ENCODE measurements around the gene HNRNPF. TPM values are rescaled to one million over a fixed set of nuclear protein-coding genes. Genes with fewer than 3 reads are reported as not detected.

Gene HNRNPF
- total and polyA plus RNA-seq, 2 donors (not counting 3 experiments of a cell fraction or from before 2014, with no cell fraction given), result 144 to 230 TPM

GRCh38 chr10:43336641-43337318, 72.2 kb downstream of the HNRNPF start:
- H3K9me3 ChIP-seq (replicated peaks; ENCODE audit: control insufficient read depth, insufficient read depth, low read length), result no peaks in the 10 kb centered on the region
- POLR2A ChIA-PET, result no interaction called here
- H3K27ac ChIP-seq (ENCODE audit: insufficient read depth, low read depth, low read length), result no peak overlapping the region
- FAIRE-seq (no peak), DNase-seq (ENCODE audit: low read depth, low spot score) (no peak)
- no peaks in the 10 kb centered on the region for H3K79me2 ChIP-seq (ENCODE audit: control insufficient read depth, insufficient read depth, low read length)
- dilution Hi-C loops (cut with MboI; ENCODE audit: extremely low pct_ligation_motif_present, low sequenced_read_pairs) (no loop called here), intact Hi-C loops (cut with micrococcal nuclease) (no loop called here)
- H3K4me1 ChIP-seq (ENCODE audit: control insufficient read depth, extremely low read depth, insufficient read depth, low read length), result no peaks in the 10 kb centered on the region
- no peaks in the 10 kb centered on the region for H3K27me3 ChIP-seq (ENCODE audit: control insufficient read depth in 2 of 2, insufficient read depth in 2 of 2, low read length in 2 of 2)
- no peaks in the 10 kb centered on the region for H4K20me1 ChIP-seq (replicated peaks; ENCODE audit: control insufficient read depth, extremely low read depth, insufficient read depth, low read length)
- CTCF ChIA-PET, result interaction anchor here (1.2 kb wide), 1 partner anchor 10 kb away, joined by 4 read pairs; no protein-coding TSS in a partner anchor
- no peaks in the 10 kb centered on the region for H3K9me1 ChIP-seq (replicated peaks; ENCODE audit: control insufficient read depth, extremely low read depth, insufficient read depth, low read length)
- TF ChIP-seq MAX (IDR thresholded peaks at IDR 0.05; ENCODE audit: insufficient read depth, insufficient read length), result no peak
- no peak overlapping the region for H3K4me3 ChIP-seq (replicated peaks in 1 of 3; ENCODE audit: insufficient read depth in 1 of 3, low read depth in 1 of 3, low read length in 3 of 3)
- no TSS peak for BruUV-seq (replicated peaks)
- H3K9ac ChIP-seq (replicated peaks; ENCODE audit: extremely low read depth, insufficient read depth, low read length), result no peak overlapping the region
- H3K4me2 ChIP-seq (ENCODE audit: insufficient read depth, low read length), result no peak overlapping the region
- H3K36me3 ChIP-seq (ENCODE audit: control insufficient read depth in 2 of 2, extremely low read depth in 1 of 2, insufficient read depth in 2 of 2, low read length in 2 of 2), result no peaks in the 10 kb centered on the region
- H2AFZ ChIP-seq (ENCODE audit: low read depth, low read length), result no peak overlapping the region

- FAIRE-seq, result no peak
Observed at GRCh38 chr10:43336061-43336460, 72.9 kb downstream of the HNRNPF start.

More at GRCh38 chr10:43336061-43336460, 72.9 kb downstream of the HNRNPF start:
- dilution Hi-C loops (cut with MboI; ENCODE audit: extremely low pct_ligation_motif_present, low sequenced_read_pairs) (no loop called here), intact Hi-C loops (cut with micrococcal nuclease) (no loop called here)
- Histone ChIP-seq H3K4me3 (replicated peaks in 1 of 3; ENCODE audit: insufficient read depth in 1 of 3, low read depth in 1 of 3, low read length in 3 of 3) (no peak overlapping the region), H3K9ac (replicated peaks; ENCODE audit: extremely low read depth, insufficient read depth, low read length) (no peak overlapping the region), H3K36me3 (ENCODE audit: control insufficient read depth in 2 of 2, extremely low read depth in 1 of 2, insufficient read depth in 2 of 2, low read length in 2 of 2) (no peaks in the 10 kb centered on the region), H3K27ac (ENCODE audit: insufficient read depth, low read depth, low read length) (no peak overlapping the region), H3K4me1 (ENCODE audit: control insufficient read depth, extremely low read depth, insufficient read depth, low read length) (no peaks in the 10 kb centered on the region), H4K20me1 (replicated peaks; ENCODE audit: control insufficient read depth, extremely low read depth, insufficient read depth, low read length) (no peaks in the 10 kb centered on the region), H3K4me2 (ENCODE audit: insufficient read depth, low read length) (no peak overlapping the region), H3K9me1 (replicated peaks; ENCODE audit: control insufficient read depth, extremely low read depth, insufficient read depth, low read length) (no peaks in the 10 kb centered on the region), H2AFZ (ENCODE audit: low read depth, low read length) (no peak overlapping the region), H3K9me3 (replicated peaks; ENCODE audit: control insufficient read depth, insufficient read depth, low read length) (no peaks in the 10 kb centered on the region), H3K79me2 (ENCODE audit: control insufficient read depth, insufficient read depth, low read length) (no peaks in the 10 kb centered on the region), H3K27me3 (ENCODE audit: control insufficient read depth in 2 of 2, insufficient read depth in 2 of 2, low read length in 2 of 2) (no peaks in the 10 kb centered on the region)
- BruUV-seq (replicated peaks), result no TSS peak
- no peak for DNase-seq (ENCODE audit: low read depth, low spot score)
- ChIA-PET POLR2A (no interaction called here), CTCF (interaction anchor here (1.2 kb wide), 1 partner anchor 9 kb away, joined by 4 read pairs; no protein-coding TSS in a partner anchor)
- TF ChIP-seq FOS (IDR thresholded peaks at IDR 0.05; ENCODE audit: borderline replicate concordance, insufficient read depth, low read length) (no peak), POLR2AphosphoS5 (IDR thresholded peaks at IDR 0.05; ENCODE audit: insufficient read depth, low read depth, low read length) (no peak), MYC (IDR thresholded peaks at IDR 0.05; ENCODE audit: low read depth, low read length) (no peak), POLR2A (IDR thresholded peaks at IDR 0.05; ENCODE audit: low read depth, low read length) (no peak), CTCF (IDR thresholded peaks at IDR 0.05; ENCODE audit: extremely low read depth in 1 of 2, insufficient read depth in 1 of 2, low read depth in 1 of 2, low read length in 2 of 2) (no peak)

Small RNAs within 50 kb of the gene (small RNA-seq; reads per million reads assigned to genes)
- gene RNU6ATAC11P (ENCODE audit: insufficient read depth, insufficient read length, low read depth, low replicate concordance) (not detected), gene RNU7-193P (ENCODE audit: insufficient read depth, insufficient read length, low read depth, low replicate concordance) (not detected), gene SNORD3J (ENCODE audit: insufficient read depth, insufficient read length, low read depth, low replicate concordance) (not detected)

Other genes with a start within 250 kb of the HNRNPF start
- 0.51 and 1.6 TPM in 2 replicates for gene RASGEF1A, start 142.1 kb downstream of the HNRNPF start, total RNA-seq
- gene RASGEF1A, start 142.1 kb downstream of the HNRNPF start, polyA plus RNA-seq, result 1.5 and 1.6 TPM in 2 replicates
- not detected in 2 replicates for gene FXYD4, start 37.5 kb downstream of the HNRNPF start, total RNA-seq
- gene FXYD4, start 37.5 kb downstream of the HNRNPF start, polyA plus RNA-seq, result not detected in 2 replicates
- 2.6 and 3.0 TPM in 2 replicates for gene ZNF487, start 27.9 kb upstream of the HNRNPF start, total RNA-seq
- 2.1 and 24.0 TPM in 2 replicates for gene ZNF487, start 27.9 kb upstream of the HNRNPF start, polyA plus RNA-seq
- 0.44 and 0.51 TPM in 2 replicates for gene ZNF239, start 165.4 kb upstream of the HNRNPF start, total RNA-seq
- gene ZNF239, start 165.4 kb upstream of the HNRNPF start, polyA plus RNA-seq, result 0.30 and 0.40 TPM in 2 replicates
- 1.2 and 1.7 TPM in 2 replicates for gene ZNF485, start 197.3 kb upstream of the HNRNPF start, total RNA-seq
- 0.16 and 1.0 TPM in 2 replicates for gene ZNF485, start 197.3 kb upstream of the HNRNPF start, polyA plus RNA-seq
- gene ZNF32, start 239.7 kb upstream of the HNRNPF start, total RNA-seq, result 14.4 and 14.5 TPM in 2 replicates
- gene ZNF32, start 239.7 kb upstream of the HNRNPF start, polyA plus RNA-seq, result 11.2 and 12.5 TPM in 2 replicates